SK-N-SH (cell line): Measurements from ENCODE around the gene PKP4. TPM values are rescaled to one million over a fixed set of nuclear protein-coding genes. Genes with fewer than 3 reads are reported as not detected.

Source experiments
- CTCF ChIA-PET: fragments of 300-600, 350-600 bp; formaldehyde crosslinking; extraction: SDS; loops from one replicate; lab custom pipeline; 2021; lab: Yijun Ruan, JAX
- POLR2A ChIA-PET: fragments of 350-600 bp; sonication (Branson Sonifier 250); formaldehyde crosslinking; extraction: SDS; loops from one replicate; lab custom pipeline; 2020; ENCODE audit warnings: antibody characterized with exemption, inconsistent platforms; lab: Yijun Ruan, JAX
- DNase-seq: peaks from one replicate; pipeline ENCODE4 v3.0.0; 2012
- H2AFZ ChIP-seq: fragments of 200-600 bp; sonication (generic); 2 replicates; pipeline ENCODE4 v1.8.1; 2016; ENCODE audit warnings: antibody characterized with exemption, mild to moderate bottlenecking, low read depth
- H3F3A ChIP-seq: fragments of 200-600 bp; sonication (generic); replicated peaks from 2 replicates; pipeline ENCODE3; 2016; ENCODE audit warnings: antibody characterized with exemption, mild to moderate bottlenecking; ENCODE audit not compliant: insufficient read depth
- H3K27ac ChIP-seq, 2 experiments: fragments of 200-500 bp in 1 of 2; fragments of 200-600 bp in 1 of 2; sonication (Bioruptor generic) in 1 of 2; sonication (generic), shearing (Covaris generic) in 1 of 2; 2 replicates each; pipeline versions ENCODE4 v1.5.1 to v1.6.1; 2014 to 2016; ENCODE audit warnings: low read depth in 2 of 2, inconsistent platforms in 1 of 2, low read length in 1 of 2, mild to moderate bottlenecking in 1 of 2, mixed read lengths in 1 of 2
- H3K27me3 ChIP-seq: fragments of 200-600 bp; sonication (generic), shearing (Covaris generic); 2 replicates; pipeline ENCODE4 v1.6.1; 2016; ENCODE audit warnings: mixed run types; ENCODE audit not compliant: insufficient read depth
- H3K36me3 ChIP-seq, 2 experiments: fragments of 200-500 bp in 1 of 2; fragments of 200-600 bp in 1 of 2; sonication (Bioruptor generic) in 1 of 2; sonication (generic) in 1 of 2; replicated peaks in 1 of 2; 2 replicates each; pipeline versions ENCODE3 to v1.5.1; 2014 to 2016; ENCODE audit warnings: low read length in 1 of 2, mild to moderate bottlenecking in 1 of 2; ENCODE audit not compliant: insufficient read depth in 2 of 2, control insufficient read depth in 1 of 2
- H3K4me1 ChIP-seq, 2 experiments: fragments of 200-500 bp in 1 of 2; fragments of 200-600 bp in 1 of 2; sonication (Bioruptor generic) in 1 of 2; sonication (generic), shearing (Covaris generic) in 1 of 2; 2 replicates each; pipeline versions ENCODE4 v1.5.1 to v1.6.1; 2014 to 2016; ENCODE audit warnings: low read depth in 1 of 2, low read length in 1 of 2, mixed run types in 1 of 2; ENCODE audit not compliant: insufficient read depth in 2 of 2, control insufficient read depth in 1 of 2
- H3K4me2 ChIP-seq: fragments of 200-600 bp; sonication (generic), shearing (Covaris generic); 2 replicates; pipeline ENCODE4 v1.6.1; 2017; ENCODE audit warnings: mixed run types
- H3K4me3 ChIP-seq, 2 experiments: fragments of 200-500 bp in 1 of 2; fragments of 200-600 bp in 1 of 2; sonication (Bioruptor generic) in 1 of 2; sonication (generic), shearing (Covaris generic) in 1 of 2; 2 replicates each; pipeline versions ENCODE4 v1.5.1 to v1.8.1; 2014 to 2016; ENCODE audit warnings: low read depth in 2 of 2, inconsistent platforms in 1 of 2, low read length in 1 of 2, mild to moderate bottlenecking in 1 of 2, mixed read lengths in 1 of 2, moderate library complexity in 1 of 2
- H3K79me2 ChIP-seq: fragments of 200-600 bp; sonication (generic); 2 replicates; pipeline ENCODE4 v1.8.1; 2017; ENCODE audit warnings: mild to moderate bottlenecking; ENCODE audit not compliant: insufficient read depth
- H3K9ac ChIP-seq: fragments of 200-600 bp; sonication (generic); 2 replicates; pipeline ENCODE4 v1.6.1; 2017; ENCODE audit warnings: mixed run types
- H3K9me2 ChIP-seq: fragments of 200-600 bp; sonication (generic); 2 replicates; pipeline ENCODE4 v1.6.1; 2017; ENCODE audit warnings: mixed run types
- H3K9me3 ChIP-seq: fragments of 200-600 bp; sonication (generic); 2 replicates; pipeline ENCODE4 v1.6.1; 2017; ENCODE audit warnings: mixed run types, mild to moderate bottlenecking, moderate library complexity
- H4K20me1 ChIP-seq: fragments of 200-600 bp; sonication (generic); 2 replicates; pipeline ENCODE4 v1.6.1; 2017; ENCODE audit warnings: mild to moderate bottlenecking, mixed run types; ENCODE audit not compliant: insufficient read depth
- CTCF ChIP-seq: fragments of 200-600 bp; sonication (generic); IDR thresholded peaks from 2 replicates; pipeline ENCODE4 v1.6.1; 2017; ENCODE audit warnings: antibody characterized with exemption, mild to moderate bottlenecking, moderate library complexity
- FOSL2 ChIP-seq: IDR thresholded peaks from 2 replicates; pipeline ENCODE4 v1.4.0; 2012; ENCODE audit warnings: low read depth, mild to moderate bottlenecking, moderate library complexity, borderline replicate concordance
- GABPA ChIP-seq: IDR thresholded peaks from 2 replicates; pipeline ENCODE4 v1.4.0; 2012; ENCODE audit warnings: low read depth, mild to moderate bottlenecking
- MEF2A ChIP-seq: IDR thresholded peaks from 2 replicates; pipeline ENCODE4 v1.4.0; 2012; ENCODE audit warnings: low read depth, borderline replicate concordance
- MXI1 ChIP-seq: IDR thresholded peaks from 2 replicates; pipeline ENCODE4 v1.6.1; 2012; ENCODE audit warnings: mild to moderate bottlenecking, low read depth, low read length, improper control_type of control experiment
- POLR2AphosphoS5 ChIP-seq: IDR thresholded peaks from 2 replicates; pipeline ENCODE4 v1.6.1; 2012; ENCODE audit warnings: low read depth, low read length
- RCOR1 ChIP-seq: fragments of 150-350 bp; IDR thresholded peaks from 2 replicates; pipeline ENCODE4 v1.6.1; 2017; ENCODE audit warnings: antibody characterized with exemption, low read length
- RFX5 ChIP-seq: IDR thresholded peaks from 2 replicates; pipeline ENCODE4 v1.6.1; 2012; ENCODE audit warnings: mild to moderate bottlenecking, improper control_type of control experiment, low read length
- WGBS: methylation state at CpG from one replicate; pipeline ENCODE4 v1.1.6; 2017; ENCODE audit warnings: low lambda C conversion rate; 5-methylcytosine and 5-hydroxymethylcytosine counted together
- polyA plus RNA-seq, 3 experiments: library from polyadenylated mRNA; depleted of rRNA; stranded (reverse); fragments of >200 nt; gene quantifications; 2 replicates each; pipeline ENCODE4 v1.2.3, GENCODE V29; 2012
- TF ChIP-seq, protein P1 (sequence below): IDR thresholded peaks from 2 replicates; pipeline ENCODE4 v1.4.0; 2012; ENCODE audit warnings: low read depth
- TF ChIP-seq, protein P2 (sequence below): IDR thresholded peaks from 2 replicates; pipeline ENCODE4 v1.4.0; 2012; ENCODE audit warnings: low read depth, borderline replicate concordance

Gene PKP4
- polyA plus RNA-seq, 1 of the 3 experiments (the other 2 are of a cell fraction), result 10.9 TPM

- H3K27ac ChIP-seq, result no peak overlapping the region
- no peak overlapping the region for H3K4me2 ChIP-seq
- no peaks in the 10 kb centered on the region for H3F3A ChIP-seq
- H2AFZ ChIP-seq, result no peak overlapping the region
- POLR2A ChIA-PET, result no interaction called here
- no peaks in the 10 kb centered on the region for H3K36me3 ChIP-seq
- no peaks in the 10 kb centered on the region for H3K27me3 ChIP-seq
- TF ChIP-seq CTCF (no peak), RCOR1 (no peak), RFX5 (no peak)
- CTCF ChIA-PET, result no interaction called here
- H3K4me3 ChIP-seq, result no peak overlapping the region
- no peaks in the 10 kb centered on the region for H3K9me3 ChIP-seq
- no peak for DNase-seq
- no peaks in the 10 kb centered on the region for H4K20me1 ChIP-seq
- peaks cover 0 to 6% of the 10 kb centered on the region in 2 experiments; a peak in 1 of 4 replicates for H3K4me1 ChIP-seq
- no peak overlapping the region for H3K9ac ChIP-seq
- 60% methylated on average over 2 of the region's 2 CpGs for WGBS
- no peaks in the 10 kb centered on the region for H3K79me2 ChIP-seq
- H3K9me2 ChIP-seq, result no peaks in the 10 kb centered on the region
Measured at GRCh38 chr2:158690823-158691222, 234.1 kb downstream of the PKP4 start.

GRCh38 chr2:158691619-158692018, 234.9 kb downstream of the PKP4 start:
- Histone ChIP-seq H3K36me3 (no peaks in the 10 kb centered on the region), H3F3A (no peaks in the 10 kb centered on the region), H3K27ac (no peak overlapping the region), H2AFZ (no peak overlapping the region), H4K20me1 (no peaks in the 10 kb centered on the region)
- CTCF ChIA-PET, result no interaction called here
- no peak for TF ChIP-seq FOSL2
- no peak for TF ChIP-seq MEF2A
- TF ChIP-seq MXI1, result no peak
- no peak for TF ChIP-seq POLR2AphosphoS5
- TF ChIP-seq, protein P1, sequence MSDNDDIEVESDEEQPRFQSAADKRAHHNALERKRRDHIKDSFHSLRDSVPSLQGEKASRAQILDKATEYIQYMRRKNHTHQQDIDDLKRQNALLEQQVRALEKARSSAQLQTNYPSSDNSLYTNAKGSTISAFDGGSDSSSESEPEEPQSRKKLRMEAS, result no peak
- TF ChIP-seq GABPA, result no peak
- TF ChIP-seq, protein P2, sequence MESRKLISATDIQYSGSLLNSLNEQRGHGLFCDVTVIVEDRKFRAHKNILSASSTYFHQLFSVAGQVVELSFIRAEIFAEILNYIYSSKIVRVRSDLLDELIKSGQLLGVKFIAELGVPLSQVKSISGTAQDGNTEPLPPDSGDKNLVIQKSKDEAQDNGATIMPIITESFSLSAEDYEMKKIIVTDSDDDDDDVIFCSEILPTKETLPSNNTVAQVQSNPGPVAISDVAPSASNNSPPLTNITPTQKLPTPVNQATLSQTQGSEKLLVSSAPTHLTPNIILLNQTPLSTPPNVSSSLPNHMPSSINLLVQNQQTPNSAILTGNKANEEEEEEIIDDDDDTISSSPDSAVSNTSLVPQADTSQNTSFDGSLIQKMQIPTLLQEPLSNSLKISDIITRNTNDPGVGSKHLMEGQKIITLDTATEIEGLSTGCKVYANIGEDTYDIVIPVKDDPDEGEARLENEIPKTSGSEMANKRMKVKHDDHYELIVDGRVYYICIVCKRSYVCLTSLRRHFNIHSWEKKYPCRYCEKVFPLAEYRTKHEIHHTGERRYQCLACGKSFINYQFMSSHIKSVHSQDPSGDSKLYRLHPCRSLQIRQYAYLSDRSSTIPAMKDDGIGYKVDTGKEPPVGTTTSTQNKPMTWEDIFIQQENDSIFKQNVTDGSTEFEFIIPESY, result no peak
- TF ChIP-seq, all 33 proteins: peak for 0
- H3K9me3 ChIP-seq, result no peaks in the 10 kb centered on the region
- H3K4me1 ChIP-seq, result no peaks in the 10 kb centered on the region
- POLR2A ChIA-PET, result no interaction called here
- DNase-seq, result no peak
- no peaks in the 10 kb centered on the region for H3K79me2 ChIP-seq
- H3K9me2 ChIP-seq, result no peaks in the 10 kb centered on the region
- H3K27me3 ChIP-seq, result no peaks in the 10 kb centered on the region
- no peak overlapping the region for H3K4me2 ChIP-seq
- H3K9ac ChIP-seq, result no peak overlapping the region
- 68% methylated on average over 2 of the region's 4 CpGs for WGBS
- no peak overlapping the region for H3K4me3 ChIP-seq
